ENCODE results near the gene ADAMTS13.

Gene ADAMTS13

DNA sequence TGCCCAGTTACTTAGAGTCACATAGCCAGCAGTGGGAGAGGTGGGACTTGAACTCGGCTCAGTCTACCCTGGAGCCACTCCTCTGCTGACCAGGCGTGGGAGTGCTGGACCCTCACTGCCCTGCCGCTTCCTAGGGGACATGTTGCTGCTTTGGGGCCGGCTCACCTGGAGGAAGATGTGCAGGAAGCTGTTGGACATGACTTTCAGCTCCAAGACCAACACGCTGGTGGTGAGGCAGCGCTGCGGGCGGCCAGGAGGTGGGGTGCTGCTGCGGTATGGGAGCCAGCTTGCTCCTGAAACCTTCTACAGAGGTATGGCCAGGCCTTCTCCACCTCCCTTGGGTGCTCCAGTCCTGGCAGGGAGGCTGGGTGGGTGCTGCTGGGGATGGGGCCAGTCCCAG lies 34.2 kb downstream of the ADAMTS13 start:
- DNase-seq = peak; percentile 38

GRCh38 chr9:133457233-133457632 lies 35.1 kb downstream of the ADAMTS13 start:
- DNase-seq = no peak

DNA sequence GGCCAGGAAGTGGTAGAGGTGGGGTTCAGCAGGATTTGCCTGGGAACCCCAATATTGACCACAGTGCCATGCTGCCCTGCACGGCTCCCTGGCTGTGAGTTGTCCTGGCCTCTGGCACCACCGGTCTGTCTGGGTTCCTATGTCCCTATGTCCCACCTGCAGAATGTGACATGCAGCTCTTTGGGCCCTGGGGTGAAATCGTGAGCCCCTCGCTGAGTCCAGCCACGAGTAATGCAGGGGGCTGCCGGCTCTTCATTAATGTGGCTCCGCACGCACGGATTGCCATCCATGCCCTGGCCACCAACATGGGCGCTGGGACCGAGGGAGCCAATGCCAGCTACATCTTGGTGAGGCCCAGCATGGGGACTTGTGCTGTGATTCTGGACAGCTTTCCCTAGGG lies 35.6 kb downstream of the ADAMTS13 start:
- no peak for DNase-seq

DNA sequence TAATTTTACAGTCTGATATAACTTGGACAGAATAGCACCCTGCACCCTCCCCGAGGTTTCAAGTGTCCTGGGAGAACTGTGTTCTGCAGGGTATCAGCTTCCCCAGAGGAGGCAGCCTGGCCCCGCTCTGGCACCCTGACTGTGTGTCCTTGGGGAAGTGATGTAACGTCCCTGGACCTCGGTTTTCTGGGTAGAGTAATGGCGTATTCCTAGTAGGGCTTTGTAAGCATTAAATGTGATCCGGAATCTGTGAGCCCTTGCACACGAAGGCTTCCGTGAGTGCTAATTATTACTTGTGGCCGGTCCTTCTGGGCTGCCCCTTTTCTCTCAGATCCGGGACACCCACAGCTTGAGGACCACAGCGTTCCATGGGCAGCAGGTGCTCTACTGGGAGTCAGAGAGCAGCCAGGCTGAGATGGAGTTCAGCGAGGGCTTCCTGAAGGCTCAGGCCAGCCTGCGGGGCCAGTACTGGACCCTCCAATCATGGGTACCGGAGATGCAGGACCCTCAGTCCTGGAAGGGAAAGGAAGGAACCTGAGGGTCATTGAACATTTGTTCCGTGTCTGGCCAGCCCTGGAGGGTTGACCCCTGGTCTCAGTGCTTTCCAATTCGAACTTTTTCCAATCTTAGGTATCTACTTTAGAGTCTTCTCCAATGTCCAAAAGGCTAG lies 36.6 kb downstream of the ADAMTS13 start:
- DNase-seq = no peak

GRCh38 chr9:133459476-133460404 lies 37.6 kb downstream of the ADAMTS13 start, which contains the start of gene CACFD1:
Gene CACFD1 (plus strand): TSS chr9:133459978. CDS start chr9:133460067, 89 bp downstream.
- peak; percentile 96 for DNase-seq

- peak; percentile 27 for DNase-seq
Measured at GRCh38 chr9:133460405-133461175, 38.4 kb downstream of the ADAMTS13 start.

DNA sequence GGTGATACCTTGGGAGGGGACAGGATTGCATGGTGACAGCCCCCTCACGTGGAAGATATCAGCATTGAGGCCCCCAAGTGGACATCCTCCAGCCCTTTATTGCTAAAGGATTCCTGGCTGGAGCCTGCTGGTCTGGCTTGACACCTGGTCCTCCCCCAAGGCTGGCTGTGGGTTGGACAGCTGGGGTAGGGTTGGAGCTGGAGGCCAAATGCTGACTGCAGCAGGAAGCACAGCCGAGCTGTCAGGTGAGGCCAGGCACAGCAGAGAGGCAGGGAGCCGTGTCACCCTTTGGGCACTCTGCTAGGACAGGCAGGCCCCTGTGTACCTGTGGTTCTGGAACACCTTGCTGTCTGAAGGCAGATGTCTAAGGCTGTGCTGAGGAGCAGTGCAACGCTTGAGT lies 39.8 kb downstream of the ADAMTS13 start:
- no peak for DNase-seq

DNA sequence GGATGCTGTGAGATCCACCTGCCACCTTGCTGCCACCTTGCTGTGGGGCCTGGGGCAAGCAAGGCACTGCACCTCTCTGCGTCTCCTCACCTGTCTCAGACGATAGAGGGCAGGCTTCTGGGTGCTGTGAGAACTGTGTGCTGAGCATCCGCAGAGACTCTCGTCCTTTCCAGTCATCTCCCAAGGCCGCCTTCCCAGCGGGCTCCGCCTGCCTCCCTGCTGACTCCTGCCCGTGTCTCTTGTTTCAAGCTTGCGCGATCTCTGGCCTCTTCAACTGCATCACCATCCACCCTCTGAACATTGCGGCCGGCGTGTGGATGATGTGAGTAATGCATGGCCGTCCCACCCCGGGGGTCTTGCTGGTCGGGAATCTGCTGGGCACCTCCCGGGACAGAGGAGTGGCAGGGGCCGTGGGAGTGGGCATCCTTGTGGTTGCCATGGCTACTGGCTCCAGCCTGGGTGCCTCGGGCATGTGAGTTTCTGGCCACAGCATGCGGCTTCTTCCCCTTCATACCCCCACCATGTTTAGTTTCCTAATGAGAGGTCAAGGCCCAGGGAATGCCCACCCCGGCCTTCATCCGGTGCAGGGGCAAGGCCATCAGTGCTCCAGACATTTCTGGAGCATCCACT lies 41.2 kb downstream of the ADAMTS13 start:
- DNase-seq = no peak

DNA sequence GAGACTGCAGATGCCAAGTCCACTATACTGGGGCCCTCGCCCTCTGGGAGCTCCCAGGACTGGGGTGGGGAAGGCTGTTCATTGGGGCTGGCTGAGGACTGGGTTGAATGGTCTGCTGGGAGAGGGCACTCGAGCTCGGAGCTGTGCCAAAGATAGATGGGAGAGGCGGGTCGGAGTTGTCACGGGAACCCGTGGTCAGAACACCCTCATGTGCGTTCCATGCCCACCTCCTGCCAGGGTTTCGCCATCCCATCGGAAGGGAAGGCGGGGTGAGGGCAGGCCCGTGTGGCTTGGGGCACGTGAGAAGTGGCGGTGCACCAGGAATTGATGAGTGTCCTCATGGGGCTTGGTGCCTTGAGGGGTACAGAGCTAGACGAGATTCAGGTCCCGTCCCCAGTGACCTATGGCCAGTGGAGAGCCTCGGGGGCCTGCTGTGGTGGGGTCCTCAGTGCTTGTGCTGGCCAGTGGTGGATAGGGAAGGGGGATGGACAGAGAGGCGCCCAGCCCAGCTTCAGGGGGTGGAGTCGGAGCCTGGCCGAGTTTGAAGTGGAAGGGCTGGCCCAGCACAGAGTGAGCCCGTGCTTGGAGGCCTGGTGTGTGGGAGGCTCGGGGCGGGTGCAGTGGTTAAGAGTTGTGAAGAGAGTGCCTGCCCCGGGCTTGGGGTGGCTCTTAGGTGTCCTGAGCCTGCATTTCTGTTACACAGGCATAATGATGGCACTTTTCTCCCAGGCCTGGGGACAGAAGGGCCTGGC lies 41.9 kb downstream of the ADAMTS13 start:
- no peak for DNase-seq

GRCh38 chr9:133464638-133465037 lies 42.5 kb downstream of the ADAMTS13 start:
- DNase-seq = no peak

- DNase-seq = no peak
Measured at GRCh38 chr9:133465984-133466383, 43.8 kb downstream of the ADAMTS13 start.

DNA sequence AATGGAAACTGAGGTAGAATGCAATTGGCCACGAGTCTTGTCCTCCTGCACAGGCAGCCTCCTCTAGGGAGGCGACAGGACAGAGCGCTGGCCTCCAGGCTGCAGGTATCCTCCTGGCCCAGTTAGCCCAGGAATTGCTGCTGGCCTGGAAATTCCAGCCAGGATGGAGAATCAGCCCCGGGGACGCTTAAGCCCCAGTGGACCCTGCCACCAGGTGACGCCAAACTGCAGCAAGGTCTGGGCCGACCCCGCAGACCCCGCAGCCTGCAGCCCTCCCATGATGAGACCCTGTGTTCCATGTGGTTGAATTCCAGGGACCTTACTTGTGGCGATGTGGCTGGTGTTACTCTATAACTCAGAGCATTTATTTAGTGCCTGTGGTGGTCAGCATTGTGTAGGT lies 44.9 kb downstream of the ADAMTS13 start:
- DNase-seq = no peak

- DNase-seq = no peak
Measured at GRCh38 chr9:133468374-133468773, 46.2 kb downstream of the ADAMTS13 start.

GRCh38 chr9:133468777-133469421 lies 46.7 kb downstream of the ADAMTS13 start:
- DNase-seq = no peak

DNA sequence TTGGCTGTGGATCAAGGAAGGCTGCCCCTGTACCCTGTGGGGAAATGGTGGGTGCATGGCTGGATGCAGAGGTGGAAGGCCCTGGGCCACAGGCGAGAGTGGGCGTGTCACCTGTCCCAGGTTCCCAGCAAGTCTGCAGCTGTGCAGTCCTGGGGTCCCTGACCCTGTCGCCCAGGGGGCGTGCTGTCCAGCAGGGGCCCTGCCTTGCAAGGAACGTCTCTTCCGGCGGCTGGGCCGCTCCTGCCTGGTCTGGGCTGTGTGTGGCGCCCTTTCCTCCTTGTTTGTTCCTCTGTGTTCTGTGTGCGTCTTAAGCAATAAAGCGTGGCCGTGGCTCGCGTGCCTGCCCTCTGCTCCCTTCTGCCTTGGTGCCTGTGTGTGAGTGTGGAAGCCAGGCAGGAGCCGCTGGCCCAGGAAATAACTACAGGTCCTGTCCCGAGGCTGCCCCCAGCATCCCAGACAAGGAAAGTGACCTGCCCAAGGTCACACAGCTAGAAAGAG lies 48.3 kb downstream of the ADAMTS13 start:
- no peak for DNase-seq

GRCh38 chr9:133470988-133471387 lies 48.8 kb downstream of the ADAMTS13 start:
- DNase-seq = no peak

DNA sequence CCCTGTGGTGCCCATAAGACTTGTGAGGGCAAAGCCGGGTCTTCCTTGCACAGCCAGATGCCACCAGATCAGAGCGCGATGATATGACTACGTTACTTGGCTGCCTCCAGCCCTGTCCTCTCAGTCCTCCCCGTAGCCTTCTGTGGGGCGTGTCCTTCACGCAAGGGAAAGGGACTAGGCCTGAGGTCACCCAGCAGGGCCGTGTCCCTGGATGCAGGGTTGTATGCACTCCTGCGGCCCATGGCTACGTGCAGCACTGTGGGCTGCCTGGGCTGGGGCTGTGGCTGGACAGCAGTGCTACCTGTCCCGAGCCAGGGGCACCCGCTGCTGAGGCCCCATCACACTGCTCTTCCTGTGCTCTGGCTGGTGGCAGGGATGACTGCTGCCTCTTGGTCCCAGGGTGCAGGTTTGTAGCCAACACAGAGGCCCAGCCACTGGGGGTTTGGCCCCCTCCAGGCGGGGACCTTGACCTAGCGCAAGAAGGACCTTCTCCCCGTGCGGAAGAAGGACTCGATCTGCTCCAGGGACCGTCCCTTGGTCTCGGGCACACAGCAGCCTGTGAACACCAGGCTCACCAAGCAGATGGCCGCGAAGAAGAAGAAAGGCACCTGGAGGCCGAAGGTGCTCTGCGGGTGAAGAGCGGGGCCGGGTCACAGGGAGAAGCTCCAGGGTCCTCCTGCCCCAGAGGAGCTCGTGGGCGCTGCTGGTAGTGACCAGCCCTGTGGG lies 49.5 kb downstream of the ADAMTS13 start:
- DNase-seq = peak; percentile 32

- no peak for DNase-seq
Measured at GRCh38 chr9:133472277-133472645, 50.1 kb downstream of the ADAMTS13 start.

GRCh38 chr9:133472753-133473378 lies 50.7 kb downstream of the ADAMTS13 start:
- DNase-seq = no peak

GRCh38 chr9:133473743-133474142 lies 51.6 kb downstream of the ADAMTS13 start:
- DNase-seq = no peak

All from hematopoietic multipotent progenitor cell treated with erythropoietin and hydrocortisone succinate and interleukin-3 and kit ligand, for 4 days (in vitro differentiated cells).